Adrenal gland (tissue), 5 donors: Measurements from ENCODE around the gene WIPF1.

ENCODE experiments used
- POLR2A ChIP-seq, 2 donors: fragments of 450-650 bp; IDR thresholded peaks; one replicate each; pipeline ENCODE4 v1.6.1; 2017; ENCODE audit warnings: antibody characterized with exemption in 2 of 2, mild to moderate bottlenecking in 2 of 2, moderate library complexity in 1 of 2
- TF ChIP-seq, protein P1 (sequence below), 6 experiments: fragments of 450-650 bp in 4 of 6; fragments of 200-600 bp in 2 of 6; sonication (generic) in 1 of 6; IDR thresholded peaks; 1 replicate in 5 of 6; 2 replicates in 1 of 6; pipeline versions ENCODE4 v1.5.1 to v1.8.0; 2016 to 2021; ENCODE audit warnings: antibody characterized with exemption in 6 of 6, mild to moderate bottlenecking in 2 of 6, moderate library complexity in 1 of 6
- donor health status: DM: no; HTN: no; CAD: no.

DNA sequence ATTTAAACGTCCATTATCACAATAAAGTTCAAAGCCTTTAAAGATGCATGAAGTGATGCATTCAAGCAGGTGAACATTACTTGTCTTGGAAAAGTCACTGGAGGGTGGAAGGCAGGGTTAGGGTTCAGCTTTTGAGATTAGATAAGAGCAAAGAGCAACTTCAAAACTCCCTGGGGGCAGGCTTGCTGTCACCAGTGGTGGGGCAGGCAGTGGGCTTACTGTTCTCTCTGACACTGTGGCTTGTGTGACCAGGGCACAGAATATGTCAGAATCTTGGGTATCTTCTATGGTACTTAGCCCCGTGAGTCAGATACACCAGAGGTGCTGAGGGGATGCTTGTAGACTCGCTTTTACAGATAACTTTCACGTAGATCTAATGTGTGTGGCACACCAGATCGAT lies 52.8 kb downstream of the WIPF1 start:
- TF ChIP-seq POLR2A (IDR thresholded peaks at IDR 0.05): no peak
- TF ChIP-seq, protein P1, sequence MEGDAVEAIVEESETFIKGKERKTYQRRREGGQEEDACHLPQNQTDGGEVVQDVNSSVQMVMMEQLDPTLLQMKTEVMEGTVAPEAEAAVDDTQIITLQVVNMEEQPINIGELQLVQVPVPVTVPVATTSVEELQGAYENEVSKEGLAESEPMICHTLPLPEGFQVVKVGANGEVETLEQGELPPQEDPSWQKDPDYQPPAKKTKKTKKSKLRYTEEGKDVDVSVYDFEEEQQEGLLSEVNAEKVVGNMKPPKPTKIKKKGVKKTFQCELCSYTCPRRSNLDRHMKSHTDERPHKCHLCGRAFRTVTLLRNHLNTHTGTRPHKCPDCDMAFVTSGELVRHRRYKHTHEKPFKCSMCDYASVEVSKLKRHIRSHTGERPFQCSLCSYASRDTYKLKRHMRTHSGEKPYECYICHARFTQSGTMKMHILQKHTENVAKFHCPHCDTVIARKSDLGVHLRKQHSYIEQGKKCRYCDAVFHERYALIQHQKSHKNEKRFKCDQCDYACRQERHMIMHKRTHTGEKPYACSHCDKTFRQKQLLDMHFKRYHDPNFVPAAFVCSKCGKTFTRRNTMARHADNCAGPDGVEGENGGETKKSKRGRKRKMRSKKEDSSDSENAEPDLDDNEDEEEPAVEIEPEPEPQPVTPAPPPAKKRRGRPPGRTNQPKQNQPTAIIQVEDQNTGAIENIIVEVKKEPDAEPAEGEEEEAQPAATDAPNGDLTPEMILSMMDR (IDR thresholded peaks at IDR 0.05): no peak
